GM23338 (cell line): Measurements from ENCODE around the gene STT3B. TPM values are rescaled to one million over a fixed set of nuclear protein-coding genes. Genes with fewer than 3 reads are reported as not detected.

ENCODE experiments used
- ATAC-seq: fragments of 200-7000 bp; cut with Tn5 transposase; 3 replicates; pipeline ENCODE4 v1.9.1; 2020
- DNase-seq: peaks from one replicate; pipeline ENCODE4 v3.0.0-alpha.2; 2015; ENCODE audit warnings: low spot score
- H2AFZ ChIP-seq: fragments of 200-600 bp; sonication (generic); 2 replicates; pipeline ENCODE4 v1.8.0; 2016; ENCODE audit warnings: antibody characterized with exemption, mild to moderate bottlenecking, moderate library complexity
- H3F3A ChIP-seq: fragments of 200-600 bp; sonication (generic); replicated peaks from 2 replicates; pipeline ENCODE4 v1.8.0; 2017; ENCODE audit warnings: antibody characterized with exemption, mixed run types, low read depth
- H3K27ac ChIP-seq: fragments of 200-600 bp; sonication (generic); 2 replicates; pipeline ENCODE4 v1.6.1; 2016; ENCODE audit warnings: low read depth
- H3K27me3 ChIP-seq: fragments of 200-600 bp; sonication (generic); 2 replicates; pipeline ENCODE4 v1.8.0; 2016; ENCODE audit warnings: mild to moderate bottlenecking, mixed run types, moderate library complexity; ENCODE audit not compliant: insufficient read depth
- H3K36me3 ChIP-seq: fragments of 200-600 bp; sonication (generic); 2 replicates; pipeline ENCODE4 v1.8.0; 2016; ENCODE audit warnings: mild to moderate bottlenecking; ENCODE audit not compliant: insufficient read depth
- H3K4me1 ChIP-seq: fragments of 200-600 bp; sonication (generic); 2 replicates; pipeline ENCODE4 v1.8.0; 2016; ENCODE audit warnings: mild to moderate bottlenecking, moderate library complexity; ENCODE audit not compliant: insufficient read depth
- H3K4me2 ChIP-seq: fragments of 200-600 bp; sonication (generic); 2 replicates; pipeline ENCODE4 v1.7.1; 2017; ENCODE audit warnings: mixed run types
- H3K4me3 ChIP-seq: fragments of 200-600 bp; sonication (generic); 2 replicates; pipeline ENCODE4 v1.6.1; 2016; ENCODE audit warnings: mixed run types
- H3K79me2 ChIP-seq: fragments of 200-600 bp; sonication (generic); replicated peaks from 2 replicates; pipeline ENCODE4 v1.8.0; 2017; ENCODE audit warnings: mild to moderate bottlenecking; ENCODE audit not compliant: insufficient read depth
- H3K9me2 ChIP-seq: fragments of 200-600 bp; sonication (generic); 2 replicates; pipeline ENCODE4 v1.8.0; 2017; ENCODE audit not compliant: insufficient read depth
- H4K20me1 ChIP-seq: fragments of 200-600 bp; sonication (generic); replicated peaks from 2 replicates; pipeline ENCODE4 v1.8.0; 2017; ENCODE audit warnings: mild to moderate bottlenecking; ENCODE audit not compliant: insufficient read depth
- H3K27ac Mint-ChIP-seq: 2 replicates; pipeline ENCODE4 v1.8.0; 2020; ENCODE audit warnings: inconsistent platforms, mild to moderate bottlenecking, moderate library complexity, mixed read lengths
- H3K27me3 Mint-ChIP-seq: 3 replicates; pipeline ENCODE4 v1.8.0; 2022; ENCODE audit warnings: low read depth, mild to moderate bottlenecking, moderate library complexity, mixed read lengths, inconsistent platforms; ENCODE audit not compliant: insufficient read depth, poor library complexity
- H3K36me3 Mint-ChIP-seq: 3 replicates; pipeline ENCODE4 v1.8.0; 2021; ENCODE audit warnings: low read depth, mild to moderate bottlenecking, inconsistent platforms, moderate library complexity, mixed read lengths
- H3K4me1 Mint-ChIP-seq: 3 replicates; pipeline ENCODE4 v1.8.0; 2020; ENCODE audit warnings: mild to moderate bottlenecking, inconsistent platforms, mixed read lengths
- H3K4me3 Mint-ChIP-seq: 3 replicates; pipeline ENCODE4 v1.8.0; 2021; ENCODE audit warnings: moderate library complexity, mild to moderate bottlenecking, inconsistent platforms, mixed read lengths
- H3K9me3 Mint-ChIP-seq: 3 replicates; pipeline ENCODE4 v1.8.0; 2020; ENCODE audit warnings: moderate library complexity, mild to moderate bottlenecking, inconsistent platforms, mixed read lengths
- CREB1 ChIP-seq: fragments of 250-450 bp; sonication (Bioruptor Pico); IDR thresholded peaks from 2 replicates; pipeline ENCODE4 v1.5.0; 2020; ENCODE audit warnings: low read depth, mild to moderate bottlenecking, moderate library complexity
- CTCF ChIP-seq, 2 experiments: fragments of 200-600 bp in 1 of 2; sonication (generic) in 1 of 2; conservative IDR thresholded peaks; 2 replicates each; pipeline versions ENCODE4 v1.5.1 to v1.6.1; 2016 to 2017; ENCODE audit warnings: antibody characterized with exemption in 2 of 2, low read depth in 2 of 2, mild to moderate bottlenecking in 2 of 2, moderate library complexity in 1 of 2
- ETS1 ChIP-seq: IDR thresholded peaks from 2 replicates; pipeline ENCODE4 v1.6.1; 2016; ENCODE audit warnings: antibody characterized with exemption
- EZH2 ChIP-seq: fragments of 200-600 bp; sonication (generic); IDR thresholded peaks from one replicate; pipeline ENCODE4 v1.8.0; 2017; ENCODE audit warnings: antibody characterized with exemption, mild to moderate bottlenecking, low read depth; ENCODE audit not compliant: unreplicated experiment
- EZH2phosphoT487 ChIP-seq: fragments of 200-600 bp; sonication (generic); IDR thresholded peaks from one replicate; pipeline ENCODE4 v1.8.1; 2018; ENCODE audit warnings: antibody characterized with exemption; ENCODE audit not compliant: unreplicated experiment
- JUNB ChIP-seq: IDR thresholded peaks from one replicate; pipeline ENCODE4 v1.6.1; 2016; ENCODE audit warnings: antibody characterized with exemption; ENCODE audit not compliant: unreplicated experiment
- NANOG ChIP-seq: IDR thresholded peaks from 2 replicates; pipeline ENCODE4 v1.6.1; 2016; ENCODE audit warnings: antibody characterized with exemption, borderline replicate concordance
- POLR2AphosphoS5 ChIP-seq: IDR thresholded peaks from 2 replicates; pipeline ENCODE4 v1.6.1; 2016; ENCODE audit warnings: antibody characterized with exemption, low read depth
- REST ChIP-seq: IDR thresholded peaks from one replicate; pipeline ENCODE4 v1.6.1; 2018; ENCODE audit warnings: antibody characterized with exemption; ENCODE audit not compliant: unreplicated experiment
- STAT1 ChIP-seq: IDR thresholded peaks from one replicate; pipeline ENCODE4 v1.6.1; 2016; ENCODE audit warnings: antibody characterized with exemption; ENCODE audit not compliant: unreplicated experiment
- ZNF114 ChIP-seq: fragments of 250-450 bp; sonication (Bioruptor Pico); IDR thresholded peaks from 2 replicates; pipeline ENCODE4 v1.5.0; 2020; ENCODE audit warnings: mild to moderate bottlenecking, moderate library complexity
- ZNF331 ChIP-seq: fragments of 250-450 bp; sonication (Bioruptor Pico); IDR thresholded peaks from 2 replicates; pipeline ENCODE4 v1.5.0; 2020; ENCODE audit warnings: low read depth, mild to moderate bottlenecking, moderate library complexity
- ZNF462 ChIP-seq: fragments of 250-450 bp; sonication (Bioruptor Pico); IDR thresholded peaks from 2 replicates; pipeline ENCODE4 v1.5.0; 2020; ENCODE audit warnings: mild to moderate bottlenecking, moderate library complexity
- polyA plus RNA-seq: library from polyadenylated mRNA; unstranded; fragments of >200 nt; fragmentation: Nextera tagmentation; extraction: Ambion mirVana; gene quantifications from 2 replicates; pipeline ENCODE4 v1.2.1, GENCODE V29; 2016
- total RNA-seq: library from RNA; depleted of rRNA; stranded (reverse); fragments of >200 nt; shearing (Covaris generic); gene quantifications from 2 replicates; pipeline ENCODE4 v1.2.3, GENCODE V29; 2014

Gene STT3B
- total and polyA plus RNA-seq, 2 experiments from 2014 or later: 44.1 to 167 TPM

- Histone ChIP-seq H3K4me3 (no peak overlapping the region), H3K4me2 (no peak overlapping the region), H3K4me1 (peaks cover 6% of the 10 kb centered on the region; the same call in 1 of the 2 replicates), H3K27me3 (no peaks in the 10 kb centered on the region), H4K20me1 (peaks cover 8% of the 10 kb centered on the region), H3K9me2 (no peaks in the 10 kb centered on the region), H2AFZ (no peak overlapping the region), H3K27ac (no peak overlapping the region), H3F3A (peaks cover 4% of the 10 kb centered on the region; the same call in 1 of the 2 replicates), H3K36me3 (no peaks in the 10 kb centered on the region), H3K79me2 (peaks cover 11% of the 10 kb centered on the region)
- TF ChIP-seq JUNB (no peak), NANOG (no peak), REST (no peak), ZNF114 (CRISPR knock-in tag) (no peak), POLR2AphosphoS5 (no peak), ZNF331 (CRISPR knock-in tag) (no peak), ZNF462 (CRISPR knock-in tag) (no peak), ETS1 (no peak), EZH2 (no peak), STAT1 (no peak), CREB1 (CRISPR knock-in tag) (no peak), EZH2phosphoT487 (no peak), CTCF (conservative IDR thresholded peaks at IDR 0.05; ENCODE audit: low read depth in 2 of 2) (no peak)
- H3K9me3 Mint-ChIP-seq: no peaks in the 10 kb centered on the region; the same call in 2 of the 3 replicates
- H3K27me3 Mint-ChIP-seq: peaks cover 6% of the 10 kb centered on the region
- no peak for ATAC-seq
- H3K4me3 Mint-ChIP-seq: no peak overlapping the region
- no peak overlapping the region for H3K27ac Mint-ChIP-seq
- H3K36me3 Mint-ChIP-seq: no peaks in the 10 kb centered on the region
- H3K4me1 Mint-ChIP-seq: peaks cover 8% of the 10 kb centered on the region
- no peak for DNase-seq
Measured at GRCh38 chr3:31529421-31529820, 3.3 kb upstream of the STT3B start.
